ENCODE data around the gene UBE2E2.

Gene UBE2E2

GRCh38 chr3:23619705-23620637, 416.8 kb downstream of the UBE2E2 start:
- DNase-seq (ENCODE audit: low read depth in 2 of 2): no peak

GRCh38 chr3:23620638-23621015, 417.5 kb downstream of the UBE2E2 start:
- no peak for DNase-seq (ENCODE audit: low read depth in 2 of 2)

GRCh38 chr3:23623844-23624243, 420.7 kb downstream of the UBE2E2 start:
- no peak for DNase-seq (ENCODE audit: low read depth in 2 of 2)

GRCh38 chr3:23624305-23624704, 421.2 kb downstream of the UBE2E2 start:
- DNase-seq (ENCODE audit: low read depth in 2 of 2): no peak

GRCh38 chr3:23626442-23626841, 423.3 kb downstream of the UBE2E2 start:
- DNase-seq (ENCODE audit: low read depth in 2 of 2): no peak

- no peak for DNase-seq (ENCODE audit: low read depth in 2 of 2)
Observed at GRCh38 chr3:23629181-23629894, 426.2 kb downstream of the UBE2E2 start.

- DNase-seq (ENCODE audit: low read depth in 2 of 2): no peak
Observed at GRCh38 chr3:23633261-23633960, 430.3 kb downstream of the UBE2E2 start.

- no peak for DNase-seq (ENCODE audit: low read depth in 2 of 2)
Observed at GRCh38 chr3:23637339-23637738, 434.2 kb downstream of the UBE2E2 start.

GRCh38 chr3:23640471-23641146, 437.5 kb downstream of the UBE2E2 start:
- no peak for DNase-seq (ENCODE audit: low read depth in 2 of 2)

Measured in stimulated activated CD4-positive, alpha-beta T cell treated with anti-CD3 and anti-CD28 coated beads, Interleukin-15, amount 100 ng/mL, for 48 hours (primary cell).